Endothelial cell of umbilical vein (primary cell): ENCODE data around the gene MYOF. TPM values are rescaled to one million over a fixed set of nuclear protein-coding genes. Genes with fewer than 3 reads are reported as not detected.
A peak's percentile ranks its signal among the peaks of the same experiment; 100 is the strongest.

Source experiments
- BruUV-seq: library from RNA; stranded (reverse); fragments of 400-500 nt; replicated peaks from 2 replicates; lab custom pipeline; 2021; lab: Mats Ljungman, UMichigan
- CTCF ChIA-PET: fragments of 300-600, 350-600 bp; sonication (Branson Sonifier 250); formaldehyde crosslinking; loops from one replicate; lab custom pipeline; 2021; ENCODE audit warnings: antibody characterized with exemption, inconsistent platforms; lab: Charles Lee
- POLR2A ChIA-PET: fragments of 300-600, 350-600 bp; sonication (Branson Sonifier 250); formaldehyde crosslinking; loops from one replicate; lab custom pipeline; 2021; ENCODE audit warnings: antibody characterized with exemption, inconsistent platforms; lab: Charles Lee
- DNase-seq: peaks from one replicate; pipeline ENCODE4 v3.0.0-alpha.2; 2011; ENCODE audit warnings: low read depth, low spot score
- FAIRE-seq: peaks from 2 replicates; lab custom pipeline; 2011; peaks lifted over from hg19 to GRCh38; lab: Jason Lieb, UNC
- H2AFZ ChIP-seq: 2 replicates; pipeline ENCODE4 v1.6.0; 2012; ENCODE audit warnings: low read depth, low read length, control low read depth, inconsistent platforms
- H3K27ac ChIP-seq: 2 replicates; pipeline ENCODE4 v1.5.1; 2011; ENCODE audit warnings: low read depth, mild to moderate bottlenecking, control low read depth, low read length, moderate library complexity; ENCODE audit not compliant: insufficient read depth
- H3K27me3 ChIP-seq, 2 experiments: 2 replicates each; pipeline versions ENCODE4 v1.6.0 to v1.6.1; 2011; ENCODE audit warnings: low read length in 2 of 2, mixed read lengths in 1 of 2; ENCODE audit not compliant: control insufficient read depth in 2 of 2, insufficient read depth in 2 of 2
- H3K36me3 ChIP-seq, 2 experiments: 2 replicates in 1 of 2; 3 replicates in 1 of 2; pipeline ENCODE4 v1.5.1; 2011; ENCODE audit warnings: low read length in 2 of 2, mild to moderate bottlenecking in 1 of 2, moderate library complexity in 1 of 2; ENCODE audit not compliant: control insufficient read depth in 2 of 2, insufficient read depth in 2 of 2; ENCODE audit errors: extremely low read depth in 1 of 2
- H3K4me1 ChIP-seq: 3 replicates; pipeline ENCODE4 v1.5.1; 2011; ENCODE audit warnings: mild to moderate bottlenecking, low read length; ENCODE audit not compliant: control insufficient read depth, insufficient read depth; ENCODE audit errors: extremely low read depth
- H3K4me2 ChIP-seq: 2 replicates; pipeline ENCODE4 v1.6.1; 2011; ENCODE audit warnings: low read length, control low read depth, mixed read lengths; ENCODE audit not compliant: insufficient read depth
- H3K4me3 ChIP-seq, 3 experiments: fragments of 200-600 bp in 1 of 3; sonication (generic), shearing (Covaris generic) in 1 of 3; replicated peaks in 1 of 3; 2 replicates each; pipeline ENCODE4 v1.5.1; 2011 to 2016; ENCODE audit warnings: control low read depth in 3 of 3, low read length in 3 of 3, mild to moderate bottlenecking in 2 of 3, inconsistent platforms in 1 of 3, low read depth in 1 of 3, moderate library complexity in 1 of 3; ENCODE audit not compliant: insufficient read depth in 1 of 3
- H3K79me2 ChIP-seq: 2 replicates; pipeline ENCODE4 v1.6.0; 2012; ENCODE audit warnings: low read length, inconsistent platforms; ENCODE audit not compliant: control insufficient read depth, insufficient read depth
- H3K9ac ChIP-seq: replicated peaks from 2 replicates; pipeline ENCODE3; 2011; ENCODE audit warnings: low read length, control low read depth; ENCODE audit not compliant: insufficient read depth; ENCODE audit errors: extremely low read depth
- H3K9me1 ChIP-seq: replicated peaks from 3 replicates; pipeline ENCODE4 v1.6.0; 2011; ENCODE audit warnings: mild to moderate bottlenecking, low read length; ENCODE audit not compliant: control insufficient read depth, insufficient read depth; ENCODE audit errors: extremely low read depth
- H3K9me3 ChIP-seq: replicated peaks from 2 replicates; pipeline ENCODE4 v1.5.1; 2012; ENCODE audit warnings: low read length, inconsistent platforms; ENCODE audit not compliant: control insufficient read depth, insufficient read depth
- H4K20me1 ChIP-seq: replicated peaks from 2 replicates; pipeline ENCODE3; 2011; ENCODE audit warnings: mild to moderate bottlenecking, low read length; ENCODE audit not compliant: control insufficient read depth, insufficient read depth; ENCODE audit errors: extremely low read depth
- FOS ChIP-seq: IDR thresholded peaks from 2 replicates; pipeline ENCODE4 v1.6.1; 2011; ENCODE audit warnings: mild to moderate bottlenecking, low read length, moderate library complexity, borderline replicate concordance; ENCODE audit not compliant: insufficient read depth
- GATA2 ChIP-seq: IDR thresholded peaks from 2 replicates; pipeline ENCODE4 v1.7.0; 2011; ENCODE audit warnings: low read depth, mild to moderate bottlenecking, moderate library complexity, mixed read lengths, low read length; ENCODE audit not compliant: insufficient read length, insufficient read depth
- JUN ChIP-seq: IDR thresholded peaks from 2 replicates; pipeline ENCODE4 v1.6.1; 2011; ENCODE audit warnings: borderline replicate concordance, low read depth; ENCODE audit not compliant: insufficient read length, insufficient read depth
- POLR2A ChIP-seq: IDR thresholded peaks from 2 replicates; pipeline ENCODE4 v1.6.1; 2012; ENCODE audit warnings: low read depth, mild to moderate bottlenecking, control low read depth, low read length
- POLR2AphosphoS5 ChIP-seq: IDR thresholded peaks from 2 replicates; pipeline ENCODE4 v1.6.1; 2012; ENCODE audit warnings: low read depth, mild to moderate bottlenecking, control low read depth, low read length, moderate library complexity; ENCODE audit not compliant: insufficient read depth
- dilution Hi-C: fragments of 300-500 bp; cut with MboI; formaldehyde crosslinking; loops from one replicate; pipeline ENCODE4 v1.15.0; 2019; ENCODE audit warnings: low sequenced_read_pairs; ENCODE audit not compliant: extremely low pct_ligation_motif_present
- intact Hi-C: fragments of 100-400 bp; cut with micrococcal nuclease; formaldehyde crosslinking; loops from one replicate; pipeline ENCODE4 v1.10.0; 2022
- polyA plus RNA-seq, 4 experiments: library from polyadenylated mRNA; depleted of rRNA in 3 of 4; stranded (reverse) in 3 of 4; unstranded in 1 of 4; fragments of >200 nt; gene quantifications; 2 replicates each; pipeline versions ENCODE4 v1.2.1 to v1.2.3, GENCODE V29; 2011 to 2012; ENCODE audit warnings: missing spikeins in 1 of 4
- total RNA-seq: library from RNA; stranded (reverse); gene quantifications from 2 replicates; pipeline ENCODE4 v1.2.3, GENCODE V29; 2021
- TF ChIP-seq, protein P1 (sequence below), 2 donors: IDR thresholded peaks; 1 replicate in 1 of 2; 2 replicates in 1 of 2; pipeline ENCODE4 v1.5.1; 2011; ENCODE audit warnings: low read length in 2 of 2, mild to moderate bottlenecking in 2 of 2, moderate library complexity in 2 of 2, control low read depth in 1 of 2, inconsistent platforms in 1 of 2, low read depth in 1 of 2; ENCODE audit not compliant: insufficient read depth in 1 of 2; ENCODE audit errors: extremely low read depth in 1 of 2

The MYOF gene
- total and polyA plus RNA-seq, 2 donors (not counting 3 experiments of a cell fraction or from before 2014, with no cell fraction given): 98.4 to 379 TPM

DNA sequence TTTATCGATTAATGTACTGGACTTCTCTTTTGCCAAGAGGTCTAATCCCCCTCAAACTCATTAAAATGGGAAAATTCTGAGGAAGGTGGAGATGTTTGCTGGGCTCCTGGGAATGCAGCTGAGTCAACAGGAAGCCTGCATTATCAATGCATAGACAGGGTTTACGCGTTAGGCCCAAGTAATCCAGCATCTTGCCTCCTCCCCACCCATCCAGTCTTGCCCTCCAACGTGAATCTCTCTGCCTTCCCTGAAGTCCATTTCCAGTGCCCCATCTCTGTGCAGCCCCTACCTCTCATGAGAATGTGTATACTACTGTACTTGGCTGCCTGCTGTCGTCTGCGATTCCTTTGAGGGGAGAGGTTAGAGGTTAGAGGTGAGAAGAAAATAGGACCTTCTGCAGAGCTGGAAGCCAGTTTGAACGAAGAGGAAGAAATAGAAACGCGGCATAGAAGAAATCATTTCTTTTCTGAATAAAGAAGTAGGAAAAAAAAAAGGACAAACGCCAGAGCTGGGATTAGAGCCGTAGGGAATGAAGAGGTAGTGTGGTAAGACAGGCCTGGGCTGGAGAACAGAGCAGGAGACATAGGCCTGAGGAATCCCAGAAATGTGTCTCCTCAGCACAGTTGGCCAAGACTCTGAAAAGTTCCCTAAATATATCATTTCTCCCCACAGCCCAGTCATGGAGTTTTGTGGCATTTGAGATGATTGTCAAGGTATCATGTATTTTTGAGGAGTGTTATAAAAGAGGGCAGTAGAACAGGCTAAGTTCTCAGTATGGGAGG is 75.6 kb downstream of the MYOF start:
- peak; percentile 93 for FAIRE-seq

DNA sequence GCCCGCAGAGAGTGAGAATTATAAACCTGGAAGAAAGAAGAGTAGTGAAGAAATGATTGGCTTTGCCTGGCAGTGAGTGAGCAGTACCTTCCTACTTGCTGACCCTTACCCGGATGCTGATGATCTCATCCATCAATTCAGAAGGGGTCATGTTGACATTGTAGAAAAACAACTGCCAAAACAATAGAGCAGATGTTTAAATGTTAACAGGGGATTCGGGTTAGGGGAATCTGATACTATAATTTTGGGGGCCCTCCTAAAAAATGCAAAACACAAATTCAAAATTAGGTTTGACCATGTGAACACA is 78.1 kb downstream of the MYOF start:
- dilution Hi-C loops: no loop called here

More for the DNA sequence above, 75.6 kb downstream of the MYOF start:
- intact Hi-C loops (no loop called here), dilution Hi-C loops (no loop called here)
- Histone ChIP-seq H3K4me3 (no peak overlapping the region), H3K9ac (no peak overlapping the region), H3K79me2 (peaks cover 10% of the 10 kb centered on the region), H3K36me3 (peaks cover 24 to 39% of the 10 kb centered on the region in 2 experiments), H3K27ac (peak overlapping the region; percentile 0), H3K9me1 (no peaks in the 10 kb centered on the region), H3K27me3 (no peaks in the 10 kb centered on the region), H3K4me2 (peak overlapping the region; percentile 0), H3K9me3 (no peaks in the 10 kb centered on the region), H4K20me1 (no peaks in the 10 kb centered on the region), H3K4me1 (peaks cover 30% of the 10 kb centered on the region), H2AFZ (no peak overlapping the region)
- CTCF ChIA-PET: interaction anchor here (1.5 to 7.2 kb wide), 3 partner anchors 30 to 76 kb away, joined by 3 to 48 read pairs (median 4); partner anchors contain the start of gene MYOF
- peak; percentile 51 for DNase-seq
- no peak for TF ChIP-seq GATA2
- peak; percentile 8 for TF ChIP-seq JUN
- BruUV-seq: no TSS peak
- POLR2A ChIA-PET: interaction anchor here (0.7 kb wide), 1 partner anchor 76 kb away, joined by 4 read pairs; no protein-coding TSS in a partner anchor

More for the DNA sequence above, 78.1 kb downstream of the MYOF start:
- no TSS peak for BruUV-seq
- Histone ChIP-seq H3K9ac (no peak overlapping the region), H3K36me3 (peaks cover 20 to 49% of the 10 kb centered on the region in 2 experiments), H3K9me3 (no peaks in the 10 kb centered on the region), H3K27me3 (no peaks in the 10 kb centered on the region), H2AFZ (no peak overlapping the region), H4K20me1 (no peaks in the 10 kb centered on the region), H3K27ac (peak overlapping the region; percentile 49), H3K4me1 (peaks cover 30% of the 10 kb centered on the region), H3K9me1 (no peaks in the 10 kb centered on the region), H3K4me2 (no peak overlapping the region), H3K79me2 (peaks cover 5% of the 10 kb centered on the region), H3K4me3 (no peak overlapping the region)
- DNase-seq (peak; percentile 65), FAIRE-seq (peak; percentile 75)
- POLR2A ChIA-PET: no interaction called here
- CTCF ChIA-PET: interaction anchor here (1.5 to 7.2 kb wide), 4 partner anchors 10 to 78 kb away, joined by 4 to 48 read pairs (median 10); partner anchors contain the start of gene MYOF
- intact Hi-C loops: loop anchor here (1.0 kb wide), 2 partner anchors 9 to 78 kb away; partner anchors contain the start of gene MYOF
- peak; percentile 42 for TF ChIP-seq POLR2AphosphoS5
- peak; percentile 67 for TF ChIP-seq JUN
- no peak for TF ChIP-seq POLR2A
- TF ChIP-seq, protein P1, sequence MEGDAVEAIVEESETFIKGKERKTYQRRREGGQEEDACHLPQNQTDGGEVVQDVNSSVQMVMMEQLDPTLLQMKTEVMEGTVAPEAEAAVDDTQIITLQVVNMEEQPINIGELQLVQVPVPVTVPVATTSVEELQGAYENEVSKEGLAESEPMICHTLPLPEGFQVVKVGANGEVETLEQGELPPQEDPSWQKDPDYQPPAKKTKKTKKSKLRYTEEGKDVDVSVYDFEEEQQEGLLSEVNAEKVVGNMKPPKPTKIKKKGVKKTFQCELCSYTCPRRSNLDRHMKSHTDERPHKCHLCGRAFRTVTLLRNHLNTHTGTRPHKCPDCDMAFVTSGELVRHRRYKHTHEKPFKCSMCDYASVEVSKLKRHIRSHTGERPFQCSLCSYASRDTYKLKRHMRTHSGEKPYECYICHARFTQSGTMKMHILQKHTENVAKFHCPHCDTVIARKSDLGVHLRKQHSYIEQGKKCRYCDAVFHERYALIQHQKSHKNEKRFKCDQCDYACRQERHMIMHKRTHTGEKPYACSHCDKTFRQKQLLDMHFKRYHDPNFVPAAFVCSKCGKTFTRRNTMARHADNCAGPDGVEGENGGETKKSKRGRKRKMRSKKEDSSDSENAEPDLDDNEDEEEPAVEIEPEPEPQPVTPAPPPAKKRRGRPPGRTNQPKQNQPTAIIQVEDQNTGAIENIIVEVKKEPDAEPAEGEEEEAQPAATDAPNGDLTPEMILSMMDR (IDR thresholded peaks at IDR 0.05; ENCODE audit: extremely low read depth in 1 of 2, insufficient read depth in 1 of 2, low read depth in 1 of 2, low read length in 2 of 2): no peak
- peak; percentile 14 for TF ChIP-seq FOS
